Natural killer cell (primary cell): Measurements from ENCODE around the gene SLC7A6OS. TPM values are rescaled to one million over a fixed set of nuclear protein-coding genes. Genes with fewer than 3 reads are reported as not detected.

Experiments
- ATAC-seq, 3 donors: fragments of 150-1000 bp in 2 of 3; fragments of 200-7000 bp in 1 of 3; cut with Tn5 transposase; 1 replicate in 1 of 3; 2 replicates in 2 of 3; pipeline ENCODE4 v1.10.0; 2021; ENCODE audit warnings: mild to moderate bottlenecking in 2 of 3, moderate library complexity in 2 of 3
- DNase-seq, 2 donors: peaks; one replicate each; pipeline versions ENCODE4 v3.0.0 to v3.0.0-alpha.2; 2013 to 2021; ENCODE audit warnings: mixed read lengths in 1 of 2
- H3K27ac ChIP-seq: one replicate; pipeline ENCODE4 v1.5.1; 2013; ENCODE audit warnings: mild to moderate bottlenecking, low read length
- H3K27me3 ChIP-seq: one replicate; pipeline ENCODE4 v1.6.1; 2013; ENCODE audit warnings: low read length; ENCODE audit not compliant: control insufficient read depth, insufficient read depth
- H3K36me3 ChIP-seq: one replicate; pipeline ENCODE4 v1.6.1; 2013; ENCODE audit warnings: low read length; ENCODE audit not compliant: control insufficient read depth, insufficient read depth
- H3K4me1 ChIP-seq: one replicate; pipeline ENCODE4 v1.6.1; 2013; ENCODE audit warnings: low read length; ENCODE audit not compliant: control insufficient read depth, insufficient read depth
- H3K4me3 ChIP-seq: one replicate; pipeline ENCODE4 v1.5.1; 2013; ENCODE audit warnings: low read length
- H3K9me3 ChIP-seq: one replicate; pipeline ENCODE4 v1.6.1; 2013; ENCODE audit warnings: low read length; ENCODE audit not compliant: control insufficient read depth, insufficient read depth
- H3K27ac Mint-ChIP-seq, 2 donors: one replicate each; pipeline ENCODE4 v1.8.0; 2022; ENCODE audit warnings: mild to moderate bottlenecking in 2 of 2, mixed read lengths in 2 of 2, moderate library complexity in 1 of 2
- H3K27me3 Mint-ChIP-seq, 2 donors: one replicate each; pipeline ENCODE4 v1.8.0; 2022; ENCODE audit warnings: low read depth in 2 of 2, mixed read lengths in 2 of 2
- H3K36me3 Mint-ChIP-seq: one replicate; pipeline ENCODE4 v1.8.0; 2022; ENCODE audit warnings: mixed read lengths
- H3K4me1 Mint-ChIP-seq, 2 donors: one replicate each; pipeline ENCODE4 v1.8.0; 2022; ENCODE audit warnings: mixed read lengths in 2 of 2
- H3K4me3 Mint-ChIP-seq: one replicate; pipeline ENCODE4 v1.8.0; 2022; ENCODE audit warnings: mild to moderate bottlenecking, moderate library complexity, mixed read lengths
- H3K9me3 Mint-ChIP-seq, 2 donors: one replicate each; pipeline ENCODE4 v1.8.0; 2022; ENCODE audit warnings: mixed read lengths in 2 of 2
- whole genome bisulfite sequencing: methylation state at CpG from one replicate; pipeline ENCODE4 v1.1.7; 2013; ENCODE audit warnings: missing lambda C conversion rate; ENCODE audit not compliant: insufficient coverage; 5-methylcytosine and 5-hydroxymethylcytosine counted together
- intact Hi-C: fragments of 100-400 bp; cut with micrococcal nuclease; formaldehyde crosslinking; loops from one replicate; pipeline ENCODE4 v1.14.2; 2022
- total RNA-seq, 4 donors: library from RNA; stranded (reverse); fragments of 120-200 nt in 1 of 4; gene quantifications; one replicate each; pipeline versions ENCODE4 v1.2.3 to v1.2.4, GENCODE V29; 2013 to 2022
- TF ChIP-seq, protein P1 (sequence below): fragments of 200-600 bp; IDR thresholded peaks from one replicate; pipeline ENCODE4 v1.8.0; 2022; ENCODE audit warnings: antibody characterized with exemption

Gene SLC7A6OS
- total RNA-seq, 3 donors from 2014 or later (not counting 1 experiment from before 2014, with no cell fraction given), result 46.3 to 57.3 (median 56.1) TPM

DNA sequence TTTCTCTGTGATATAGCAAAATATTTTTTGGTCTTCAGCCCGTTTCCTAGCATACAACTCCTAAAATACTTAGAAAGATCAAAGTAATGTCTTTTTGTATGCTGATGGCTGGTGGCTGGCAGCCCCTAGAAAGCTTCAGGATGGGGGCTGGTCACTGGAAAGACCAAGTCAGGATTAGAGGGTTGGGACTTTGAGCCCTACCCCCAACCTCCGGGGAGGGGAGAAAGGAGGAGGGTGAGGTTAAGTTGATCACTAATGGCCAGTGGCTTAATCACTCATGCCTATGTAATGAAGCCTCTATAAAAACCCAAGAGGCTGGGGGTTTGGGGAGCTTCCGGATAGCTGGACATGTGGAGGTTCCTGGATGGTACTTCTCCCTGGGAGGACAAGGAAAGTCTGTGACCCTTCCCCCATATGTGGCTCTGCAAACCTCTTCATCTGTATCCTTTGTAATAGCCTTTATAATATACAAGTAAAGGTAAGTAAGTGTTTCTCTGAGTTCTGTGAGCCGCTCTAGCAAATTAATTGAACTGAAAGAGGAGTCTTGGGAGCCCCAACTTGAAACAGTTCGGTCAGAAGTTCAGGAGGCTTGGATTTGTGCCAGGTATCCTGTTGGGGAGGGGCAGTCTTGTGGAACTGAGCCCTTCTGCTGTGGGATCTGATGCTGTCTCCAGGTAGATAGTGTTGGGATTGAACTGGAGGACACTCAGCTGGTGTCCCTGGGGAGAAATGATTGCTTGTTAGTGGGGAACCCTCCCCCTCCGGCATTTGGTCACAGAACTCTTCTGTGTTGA is 42.9 kb downstream of the SLC7A6OS start:
- peaks cover 25 to 46% of the 10 kb centered on the region in 2 donors for H3K4me1 Mint-ChIP-seq
- no peaks in the 10 kb centered on the region for H3K27me3 ChIP-seq
- no peak for DNase-seq
- ATAC-seq, result no peak
- H3K27ac ChIP-seq, result no peak overlapping the region
- H3K27ac Mint-ChIP-seq, result no peak overlapping the region
- H3K27me3 Mint-ChIP-seq, result no peaks in the 10 kb centered on the region
- WGBS, result 93% methylated on average over 5 of the region's 6 CpGs
- no peak overlapping the region for H3K4me3 ChIP-seq
- H3K4me1 ChIP-seq, result peaks cover 48% of the 10 kb centered on the region
- no peaks in the 10 kb centered on the region for H3K9me3 ChIP-seq
- TF ChIP-seq, protein P1, sequence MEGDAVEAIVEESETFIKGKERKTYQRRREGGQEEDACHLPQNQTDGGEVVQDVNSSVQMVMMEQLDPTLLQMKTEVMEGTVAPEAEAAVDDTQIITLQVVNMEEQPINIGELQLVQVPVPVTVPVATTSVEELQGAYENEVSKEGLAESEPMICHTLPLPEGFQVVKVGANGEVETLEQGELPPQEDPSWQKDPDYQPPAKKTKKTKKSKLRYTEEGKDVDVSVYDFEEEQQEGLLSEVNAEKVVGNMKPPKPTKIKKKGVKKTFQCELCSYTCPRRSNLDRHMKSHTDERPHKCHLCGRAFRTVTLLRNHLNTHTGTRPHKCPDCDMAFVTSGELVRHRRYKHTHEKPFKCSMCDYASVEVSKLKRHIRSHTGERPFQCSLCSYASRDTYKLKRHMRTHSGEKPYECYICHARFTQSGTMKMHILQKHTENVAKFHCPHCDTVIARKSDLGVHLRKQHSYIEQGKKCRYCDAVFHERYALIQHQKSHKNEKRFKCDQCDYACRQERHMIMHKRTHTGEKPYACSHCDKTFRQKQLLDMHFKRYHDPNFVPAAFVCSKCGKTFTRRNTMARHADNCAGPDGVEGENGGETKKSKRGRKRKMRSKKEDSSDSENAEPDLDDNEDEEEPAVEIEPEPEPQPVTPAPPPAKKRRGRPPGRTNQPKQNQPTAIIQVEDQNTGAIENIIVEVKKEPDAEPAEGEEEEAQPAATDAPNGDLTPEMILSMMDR, result no peak
- H3K36me3 Mint-ChIP-seq, result no peaks in the 10 kb centered on the region
- H3K4me3 Mint-ChIP-seq, result no peak overlapping the region
- no peaks in the 10 kb centered on the region for H3K9me3 Mint-ChIP-seq
- H3K36me3 ChIP-seq, result peaks cover 8% of the 10 kb centered on the region
- intact Hi-C loops, result no loop called here

DNA sequence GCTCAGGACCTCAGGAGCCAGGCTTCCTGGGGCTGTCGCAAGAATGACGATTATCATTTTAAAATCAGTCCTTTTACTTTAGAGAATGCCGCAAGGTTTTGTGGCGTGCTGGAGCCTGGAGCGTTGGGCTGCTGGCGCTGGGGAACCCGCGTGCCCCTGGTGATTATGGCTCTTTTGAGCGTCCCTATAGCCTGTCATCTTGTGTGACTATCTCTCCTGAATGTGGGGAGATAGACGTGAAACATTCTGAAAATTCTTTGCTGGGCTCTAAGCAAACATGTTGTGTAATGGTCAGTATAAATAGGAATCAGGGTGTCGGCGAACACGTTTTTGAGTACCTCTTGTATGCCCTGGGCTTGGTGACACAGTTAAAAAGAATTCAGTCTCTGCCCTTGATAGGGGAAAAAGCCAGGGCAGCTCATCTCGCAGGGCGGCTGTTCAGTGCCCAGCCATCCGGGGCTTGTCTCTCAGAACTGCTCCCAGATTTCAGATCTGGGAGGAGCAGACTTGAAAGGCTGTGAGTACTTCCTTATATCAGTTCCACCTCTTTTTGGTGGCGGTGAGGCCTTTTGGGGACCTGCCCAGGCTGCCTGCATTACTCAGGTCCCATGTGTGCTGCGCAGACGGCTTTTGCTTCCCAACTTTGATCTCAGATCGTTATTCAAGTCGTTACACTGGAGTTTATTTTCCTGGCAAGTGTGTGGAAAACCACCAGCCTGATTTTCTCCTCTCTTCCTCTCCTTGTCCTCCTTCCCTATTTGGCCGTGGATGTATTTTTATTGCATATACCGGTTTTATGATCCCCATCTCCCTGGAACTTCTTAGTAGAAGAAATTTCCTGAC is 45.4 kb downstream of the SLC7A6OS start:
- Mint-ChIP-seq H3K4me1 (peaks cover 25 to 50% of the 10 kb centered on the region in 2 donors), H3K27me3 (no peaks in the 10 kb centered on the region), H3K4me3 (peak overlapping the region; percentile 96), H3K9me3 (no peaks in the 10 kb centered on the region), H3K27ac (peak overlapping the region; percentile 95 to 100), H3K36me3 (no peaks in the 10 kb centered on the region)
- DNase-seq (peak in 1 of 2 donors; percentile 80), ATAC-seq (peak in 2 of 3 donors; percentile 4 to 6)
- no peaks in the 10 kb centered on the region for H3K27me3 ChIP-seq
- intact Hi-C loops, result loop anchor here (2.0 kb wide), 2 partner anchors 20 to 22 kb away; partner anchors contain the start of gene PLA2G15
- peak overlapping the region; percentile 89 for H3K4me3 ChIP-seq
- H3K36me3 ChIP-seq, result peaks cover 7% of the 10 kb centered on the region
- TF ChIP-seq, protein P1, result no peak
- no peaks in the 10 kb centered on the region for H3K9me3 ChIP-seq
- WGBS, result 7% methylated on average over 21 of the region's 23 CpGs
- H3K27ac ChIP-seq, result peak overlapping the region; percentile 95
- H3K4me1 ChIP-seq, result peaks cover 48% of the 10 kb centered on the region

DNA sequence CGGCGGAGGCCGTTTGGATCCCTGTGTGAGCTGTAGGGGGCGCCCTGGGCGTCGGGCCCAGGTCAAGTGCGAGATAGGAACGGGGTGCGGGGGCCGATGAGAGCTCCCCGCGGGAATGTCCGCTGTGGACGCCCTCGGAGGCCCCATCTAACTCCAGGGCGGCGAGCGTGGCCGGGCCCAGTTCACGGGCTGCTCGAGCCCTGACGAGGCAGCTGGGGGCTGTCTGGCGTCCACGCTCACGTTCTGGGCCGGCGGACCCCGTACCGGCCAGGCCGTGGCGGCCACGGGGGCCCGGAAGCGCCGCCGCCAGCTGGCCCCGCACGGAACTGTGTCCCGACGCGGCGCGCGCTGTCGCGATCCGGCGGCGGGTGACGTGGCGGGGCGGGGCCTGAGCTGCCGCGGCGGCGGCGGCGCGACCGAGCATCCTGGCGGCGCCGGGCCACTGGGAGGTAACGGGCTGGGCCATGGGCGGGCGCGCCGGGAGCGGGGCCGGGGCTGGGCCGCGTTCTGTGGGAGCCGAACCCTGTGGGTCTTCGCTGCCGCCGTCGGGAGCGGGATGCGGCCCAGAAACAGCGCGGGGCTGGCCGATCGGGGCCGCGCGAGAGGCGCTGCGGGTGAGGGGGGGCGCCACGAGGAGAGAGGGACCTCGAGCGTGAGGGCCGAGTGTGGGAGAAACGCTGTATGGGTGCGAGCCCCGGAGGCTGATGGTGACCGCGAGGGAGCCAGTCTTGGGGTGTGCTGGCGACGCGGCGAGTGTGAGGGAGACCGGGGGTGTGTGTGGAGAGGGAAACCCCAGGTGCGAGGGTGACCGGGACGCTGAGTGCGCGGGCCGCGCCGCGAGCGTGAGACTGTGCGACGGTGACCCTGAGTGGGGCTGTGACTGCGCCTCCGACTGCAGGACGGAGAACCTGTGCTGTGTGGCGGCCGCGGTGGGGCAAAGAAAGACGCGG is 46.3 kb downstream of the SLC7A6OS start, which contains the start of gene SLC7A6:
TSS of gene SLC7A6 (plus strand) at position 399 of the 950 bp plus-strand sequence. CDS start 10,201 bp downstream, outside the sequence.
- DNase-seq, result peak; percentile 86 to 91
- Mint-ChIP-seq H3K4me1 (peaks cover 25 to 48% of the 10 kb centered on the region in 2 donors), H3K4me3 (peak within 1 kb of the TSS; percentile 96), H3K9me3 (no peaks in the 10 kb centered on the region), H3K27me3 (no peaks in the 10 kb centered on the region), H3K27ac (peak within 1 kb of the TSS; percentile 95 to 100), H3K36me3 (no peaks in the 10 kb centered on the region)
- intact Hi-C loops, result loop anchor here (1.0 to 2.0 kb wide), 3 partner anchors 20 to 47 kb away; partner anchors contain the start of genes PLA2G15 and PRMT7
- TF ChIP-seq, protein P1, result peak; percentile 73
- H3K36me3 ChIP-seq, result peaks cover 14% of the 10 kb centered on the region
- no peaks in the 10 kb centered on the region for H3K9me3 ChIP-seq
- H3K4me3 ChIP-seq, result peak within 1 kb of the TSS; percentile 89
- ATAC-seq, result peak; percentile 73 to 88 (median 77)
- peaks cover 39% of the 10 kb centered on the region for H3K4me1 ChIP-seq
- peak within 1 kb of the TSS; percentile 98 for H3K27ac ChIP-seq
- WGBS, result under 1% methylated on average over 123 of the region's 123 CpGs
- H3K27me3 ChIP-seq, result no peaks in the 10 kb centered on the region
